AG09319 (cell line): ENCODE measurements around the gene DNAH14.

ENCODE experiments used
- DNase-seq: peaks from one replicate; pipeline ENCODE4 v3.0.0-alpha.2; 2010; ENCODE audit warnings: low read depth; ENCODE audit errors: extremely low read depth
- CTCF ChIP-seq: IDR thresholded peaks from 2 replicates; pipeline ENCODE4 v1.5.1; 2011; ENCODE audit warnings: low read depth, mild to moderate bottlenecking, inconsistent platforms, low read length, moderate library complexity

The DNAH14 gene

GRCh38 chr1:225361176-225361575, 431.7 kb downstream of the DNAH14 start:
- DNase-seq: no peak
- no peak for TF ChIP-seq CTCF

GRCh38 chr1:225362805-225363204, 433.3 kb downstream of the DNAH14 start:
- DNase-seq: no peak
- no peak for TF ChIP-seq CTCF

GRCh38 chr1:225364439-225364838, 435.0 kb downstream of the DNAH14 start:
- no peak for TF ChIP-seq CTCF
- DNase-seq: no peak

GRCh38 chr1:225366018-225366417, 436.5 kb downstream of the DNAH14 start:
- TF ChIP-seq CTCF: no peak
- DNase-seq: no peak

- no peak for DNase-seq
- no peak for TF ChIP-seq CTCF
Observed at GRCh38 chr1:225366552-225366951, 437.1 kb downstream of the DNAH14 start.

- no peak for TF ChIP-seq CTCF
- no peak for DNase-seq
Observed at GRCh38 chr1:225368036-225368552, 438.6 kb downstream of the DNAH14 start.

GRCh38 chr1:225371366-225372010, 442.0 kb downstream of the DNAH14 start:
- TF ChIP-seq CTCF: no peak
- no peak for DNase-seq
